Loucy (cell line): ENCODE measurements around the gene TMEM256.

Experiments used
- EZH2phosphoT487 ChIP-seq: fragments of 200-600 bp; IDR thresholded peaks from 2 replicates; pipeline ENCODE4 v1.6.1; 2018; ENCODE audit warnings: antibody characterized with exemption, mild to moderate bottlenecking, moderate library complexity, borderline replicate concordance
- TF ChIP-seq, protein P1 (sequence below): fragments of 200-600 bp; sonication (generic); conservative IDR thresholded peaks from 2 replicates; pipeline ENCODE4 v1.5.1; 2014; ENCODE audit warnings: mild to moderate bottlenecking, antibody characterized with exemption, low read length

DNA sequence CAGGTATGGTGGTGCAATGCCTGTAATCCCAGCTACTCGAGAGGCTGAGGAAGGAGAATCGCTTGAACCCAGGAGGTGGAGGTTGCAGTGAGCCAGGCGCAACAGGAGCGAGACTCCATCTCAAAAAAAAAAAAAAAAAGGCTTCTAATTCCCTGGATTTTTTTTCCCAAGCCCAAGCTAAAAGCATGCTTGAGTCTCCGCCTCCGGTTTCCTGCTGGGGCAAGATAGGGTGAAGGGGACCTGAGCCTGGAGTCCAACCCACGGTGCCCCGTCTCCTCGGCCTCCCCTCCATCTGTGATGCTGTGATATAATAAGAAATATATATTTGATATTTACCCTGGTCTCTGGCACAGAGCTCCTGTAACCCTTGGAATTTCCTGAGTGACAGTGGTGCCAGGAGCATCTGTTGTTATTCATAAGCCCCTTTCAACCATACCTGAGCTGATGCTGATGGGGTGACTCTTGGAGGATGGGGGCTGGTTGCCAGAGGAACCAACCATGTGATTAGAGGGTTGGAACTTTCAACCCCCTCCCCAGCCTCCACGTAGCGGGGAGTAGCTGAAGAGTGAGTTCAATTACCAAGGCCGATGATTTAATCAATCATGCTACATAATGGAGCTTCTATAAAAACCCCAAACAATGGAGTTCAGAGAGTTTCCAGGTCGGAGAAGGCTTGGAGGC lies 35.8 kb downstream of the TMEM256 start:
- TF ChIP-seq, protein P1, sequence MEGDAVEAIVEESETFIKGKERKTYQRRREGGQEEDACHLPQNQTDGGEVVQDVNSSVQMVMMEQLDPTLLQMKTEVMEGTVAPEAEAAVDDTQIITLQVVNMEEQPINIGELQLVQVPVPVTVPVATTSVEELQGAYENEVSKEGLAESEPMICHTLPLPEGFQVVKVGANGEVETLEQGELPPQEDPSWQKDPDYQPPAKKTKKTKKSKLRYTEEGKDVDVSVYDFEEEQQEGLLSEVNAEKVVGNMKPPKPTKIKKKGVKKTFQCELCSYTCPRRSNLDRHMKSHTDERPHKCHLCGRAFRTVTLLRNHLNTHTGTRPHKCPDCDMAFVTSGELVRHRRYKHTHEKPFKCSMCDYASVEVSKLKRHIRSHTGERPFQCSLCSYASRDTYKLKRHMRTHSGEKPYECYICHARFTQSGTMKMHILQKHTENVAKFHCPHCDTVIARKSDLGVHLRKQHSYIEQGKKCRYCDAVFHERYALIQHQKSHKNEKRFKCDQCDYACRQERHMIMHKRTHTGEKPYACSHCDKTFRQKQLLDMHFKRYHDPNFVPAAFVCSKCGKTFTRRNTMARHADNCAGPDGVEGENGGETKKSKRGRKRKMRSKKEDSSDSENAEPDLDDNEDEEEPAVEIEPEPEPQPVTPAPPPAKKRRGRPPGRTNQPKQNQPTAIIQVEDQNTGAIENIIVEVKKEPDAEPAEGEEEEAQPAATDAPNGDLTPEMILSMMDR: no peak
- no peak for TF ChIP-seq EZH2phosphoT487
